Keratinocyte (primary cell): Measurements from ENCODE around the gene DIDO1. TPM values are rescaled to one million over a fixed set of nuclear protein-coding genes. Genes with fewer than 3 reads are reported as not detected.

Experiments used
- DNase-seq: peaks from one replicate; pipeline ENCODE4 v3.0.0-alpha.2; 2011; ENCODE audit warnings: low read depth, missing footprints, low spot score
- FAIRE-seq: peaks from 2 replicates; lab custom pipeline; 2011; peaks lifted over from hg19 to GRCh38; lab: Jason Lieb, UNC
- H2AFZ ChIP-seq: 2 replicates; pipeline ENCODE4 v1.6.0; 2012; ENCODE audit warnings: low read length, control low read depth, inconsistent platforms; ENCODE audit not compliant: control insufficient read depth
- H3K27ac ChIP-seq: 2 replicates; pipeline ENCODE4 v1.5.1; 2011; ENCODE audit warnings: low read length; ENCODE audit not compliant: control insufficient read depth, insufficient read depth
- H3K27me3 ChIP-seq: 3 replicates; pipeline ENCODE4 v1.6.0; 2011; ENCODE audit warnings: low read length; ENCODE audit not compliant: control insufficient read depth, insufficient read depth; ENCODE audit errors: extremely low read depth
- H3K36me3 ChIP-seq, 2 experiments: 2 replicates in 1 of 2; 3 replicates in 1 of 2; pipeline ENCODE4 v1.5.1; 2011; ENCODE audit warnings: low read length in 2 of 2, mild to moderate bottlenecking in 1 of 2; ENCODE audit not compliant: control insufficient read depth in 2 of 2, insufficient read depth in 2 of 2; ENCODE audit errors: extremely low read depth in 1 of 2
- H3K4me1 ChIP-seq: 3 replicates; pipeline ENCODE4 v1.5.1; 2011; ENCODE audit warnings: low read length; ENCODE audit not compliant: control insufficient read depth, insufficient read depth; ENCODE audit errors: extremely low read depth
- H3K4me2 ChIP-seq: 3 replicates; pipeline ENCODE4 v1.6.0; 2011; ENCODE audit warnings: low read depth, low read length; ENCODE audit not compliant: control insufficient read depth, insufficient read depth; ENCODE audit errors: extremely low read depth
- H3K4me3 ChIP-seq, 3 experiments: fragments of 200-600 bp in 1 of 3; sonication (generic) in 1 of 3; 2 replicates in 2 of 3; 3 replicates in 1 of 3; pipeline ENCODE4 v1.5.1; 2011 to 2016; ENCODE audit warnings: low read length in 3 of 3, mild to moderate bottlenecking in 3 of 3, control low read depth in 2 of 3, inconsistent platforms in 1 of 3, low read depth in 1 of 3, mixed read lengths in 1 of 3, mixed run types in 1 of 3, moderate library complexity in 1 of 3; ENCODE audit not compliant: control insufficient read depth in 2 of 3, insufficient read depth in 2 of 3; ENCODE audit errors: extremely low read depth in 1 of 3
- H3K79me2 ChIP-seq: 2 replicates; pipeline ENCODE4 v1.6.0; 2012; ENCODE audit warnings: low read length; ENCODE audit not compliant: control insufficient read depth, insufficient read depth
- H3K9ac ChIP-seq: 3 replicates; pipeline ENCODE4 v1.6.0; 2011; ENCODE audit warnings: low read length; ENCODE audit not compliant: control insufficient read depth, insufficient read depth; ENCODE audit errors: extremely low read depth
- H3K9me1 ChIP-seq: 3 replicates; pipeline ENCODE4 v1.6.0; 2011; ENCODE audit warnings: low read length; ENCODE audit not compliant: control insufficient read depth, insufficient read depth; ENCODE audit errors: extremely low read depth
- H3K9me3 ChIP-seq: 2 replicates; pipeline ENCODE4 v1.5.1; 2012; ENCODE audit warnings: low read depth, low read length; ENCODE audit not compliant: control insufficient read depth
- H4K20me1 ChIP-seq: 3 replicates; pipeline ENCODE4 v1.6.0; 2011; ENCODE audit warnings: low read length; ENCODE audit not compliant: control insufficient read depth, insufficient read depth; ENCODE audit errors: extremely low read depth
- EZH2 ChIP-seq: IDR thresholded peaks from one replicate; pipeline ENCODE4 v1.6.1; 2012; ENCODE audit warnings: inconsistent platforms, mild to moderate bottlenecking, low read length, moderate library complexity
- dilution Hi-C: fragments of 300-500 bp; cut with MboI; formaldehyde crosslinking; loops from one replicate; pipeline ENCODE4 v1.7.0; 2020; ENCODE audit warnings: low sequenced_read_pairs; ENCODE audit not compliant: extremely low pct_ligation_motif_present
- polyA plus RNA-seq, 5 experiments: library from polyadenylated mRNA; depleted of rRNA in 3 of 5; stranded (reverse) in 3 of 5; stranded (forward) in 1 of 5; unstranded in 1 of 5; fragments of >200 nt; gene quantifications; 1 replicate in 1 of 5; 2 replicates in 3 of 5; 3 replicates in 1 of 5; pipeline versions ENCODE4 v1.2.1 to v1.2.3, GENCODE V29; 2011 to 2012; ENCODE audit warnings: missing spikeins in 2 of 5, low read depth in 1 of 5, low replicate concordance in 1 of 5
- TF ChIP-seq, protein P1 (sequence below), 3 experiments: IDR thresholded peaks in 1 of 3; conservative IDR thresholded peaks in 1 of 3; optimal IDR thresholded peaks in 1 of 3; 2 replicates in 2 of 3; 3 replicates in 1 of 3; pipeline versions ENCODE3 to v1.5.1; 2011; ENCODE audit warnings: low read length in 3 of 3, mild to moderate bottlenecking in 3 of 3, moderate library complexity in 2 of 3, control low read depth in 1 of 3, inconsistent platforms in 1 of 3; ENCODE audit not compliant: insufficient read depth in 2 of 3; ENCODE audit errors: extremely low read depth in 1 of 3

DIDO1 gene
- polyA plus RNA-seq, 1 donor (not counting 4 experiments of a cell fraction or from before 2014, with no cell fraction given): 14.2 TPM

- H4K20me1 ChIP-seq: no peaks in the 10 kb centered on the region
- H3K36me3 ChIP-seq: peaks cover 0 to 3% of the 10 kb centered on the region in 2 experiments
- no peak overlapping the region for H3K4me3 ChIP-seq
- no peak for DNase-seq
- dilution Hi-C loops: no loop called here
- peak overlapping the region; percentile 37 for H3K4me2 ChIP-seq
- H2AFZ ChIP-seq: peak overlapping the region; percentile 22
- peaks cover 3% of the 10 kb centered on the region for H3K4me1 ChIP-seq
- TF ChIP-seq, protein P1, sequence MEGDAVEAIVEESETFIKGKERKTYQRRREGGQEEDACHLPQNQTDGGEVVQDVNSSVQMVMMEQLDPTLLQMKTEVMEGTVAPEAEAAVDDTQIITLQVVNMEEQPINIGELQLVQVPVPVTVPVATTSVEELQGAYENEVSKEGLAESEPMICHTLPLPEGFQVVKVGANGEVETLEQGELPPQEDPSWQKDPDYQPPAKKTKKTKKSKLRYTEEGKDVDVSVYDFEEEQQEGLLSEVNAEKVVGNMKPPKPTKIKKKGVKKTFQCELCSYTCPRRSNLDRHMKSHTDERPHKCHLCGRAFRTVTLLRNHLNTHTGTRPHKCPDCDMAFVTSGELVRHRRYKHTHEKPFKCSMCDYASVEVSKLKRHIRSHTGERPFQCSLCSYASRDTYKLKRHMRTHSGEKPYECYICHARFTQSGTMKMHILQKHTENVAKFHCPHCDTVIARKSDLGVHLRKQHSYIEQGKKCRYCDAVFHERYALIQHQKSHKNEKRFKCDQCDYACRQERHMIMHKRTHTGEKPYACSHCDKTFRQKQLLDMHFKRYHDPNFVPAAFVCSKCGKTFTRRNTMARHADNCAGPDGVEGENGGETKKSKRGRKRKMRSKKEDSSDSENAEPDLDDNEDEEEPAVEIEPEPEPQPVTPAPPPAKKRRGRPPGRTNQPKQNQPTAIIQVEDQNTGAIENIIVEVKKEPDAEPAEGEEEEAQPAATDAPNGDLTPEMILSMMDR (optimal IDR thresholded peaks at IDR 0.05 in 1 of 3, IDR thresholded peaks at IDR 0.05 in 1 of 3, conservative IDR thresholded peaks at IDR 0.05 in 1 of 3; ENCODE audit: extremely low read depth in 1 of 3, insufficient read depth in 2 of 3, low read length in 3 of 3): no peak
- no peak for TF ChIP-seq EZH2
- H3K27ac ChIP-seq: no peak overlapping the region
- H3K9me1 ChIP-seq: no peaks in the 10 kb centered on the region
- H3K9ac ChIP-seq: no peak overlapping the region
- peaks cover 7% of the 10 kb centered on the region for H3K27me3 ChIP-seq
- no peak for FAIRE-seq
- H3K79me2 ChIP-seq: no peaks in the 10 kb centered on the region
- H3K9me3 ChIP-seq: no peaks in the 10 kb centered on the region
Observed at GRCh38 chr20:62953839-62954703, 27.8 kb upstream of the DIDO1 start.

DNA sequence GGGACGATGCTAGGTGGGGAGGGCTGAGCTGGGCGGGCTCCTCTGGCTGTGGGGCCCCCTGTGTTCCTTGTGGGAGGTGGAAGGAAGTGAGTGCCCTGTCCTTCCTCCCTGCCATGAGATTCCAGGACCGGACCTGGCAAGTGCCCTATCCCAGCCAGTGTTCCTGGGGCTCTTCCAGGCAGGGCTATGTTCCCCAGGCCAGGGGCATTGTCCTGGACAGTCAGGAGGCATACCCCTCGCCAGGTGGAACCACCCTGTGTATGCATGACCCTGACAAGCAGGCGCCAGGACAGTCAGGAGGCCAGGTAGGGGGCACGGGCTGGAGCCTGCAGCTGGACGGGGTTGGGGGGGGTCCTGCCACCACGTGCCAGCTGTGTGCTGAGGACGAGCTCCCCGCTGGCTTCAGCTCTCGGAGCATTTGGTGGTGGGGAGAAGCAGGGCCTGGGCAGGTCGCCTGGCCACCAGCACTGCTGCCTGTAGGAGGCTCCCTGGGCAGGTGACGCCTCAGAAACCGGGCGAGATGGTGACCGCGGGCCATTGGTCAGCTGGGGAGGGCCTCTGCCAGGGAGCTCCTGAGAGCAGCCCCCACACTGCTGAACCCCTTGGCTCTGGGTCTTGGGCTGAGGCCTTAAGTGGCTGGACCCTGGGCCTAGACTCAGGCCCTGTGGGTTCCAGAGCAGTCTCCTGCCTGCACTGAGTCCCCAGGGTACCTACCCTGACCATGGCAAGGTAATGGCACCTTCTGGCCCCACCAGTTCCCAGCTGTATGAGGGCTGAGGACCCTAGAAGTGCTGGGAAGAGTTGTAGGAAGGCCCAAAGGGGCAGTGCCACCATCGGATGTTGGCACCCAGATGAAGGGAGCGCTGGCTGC is 26.9 kb upstream of the DIDO1 start:
- no peaks in the 10 kb centered on the region for H3K79me2 ChIP-seq
- no peak overlapping the region for H3K9ac ChIP-seq
- H3K9me3 ChIP-seq: no peaks in the 10 kb centered on the region
- H3K27me3 ChIP-seq: peaks cover 4% of the 10 kb centered on the region
- H3K27ac ChIP-seq: no peak overlapping the region
- TF ChIP-seq EZH2: no peak
- TF ChIP-seq, protein P1 (optimal IDR thresholded peaks at IDR 0.05 in 1 of 3, IDR thresholded peaks at IDR 0.05 in 1 of 3, conservative IDR thresholded peaks at IDR 0.05 in 1 of 3; ENCODE audit: extremely low read depth in 1 of 3, insufficient read depth in 2 of 3, low read length in 3 of 3): no peak
- FAIRE-seq (no peak), DNase-seq (no peak)
- peak overlapping the region; percentile 37 for H3K4me2 ChIP-seq
- H3K4me3 ChIP-seq: no peak overlapping the region
- H4K20me1 ChIP-seq: no peaks in the 10 kb centered on the region
- peaks cover 3% of the 10 kb centered on the region for H3K4me1 ChIP-seq
- peaks cover 0 to 5% of the 10 kb centered on the region in 2 experiments for H3K36me3 ChIP-seq
- dilution Hi-C loops: no loop called here
- peak overlapping the region; percentile 22 for H2AFZ ChIP-seq
- H3K9me1 ChIP-seq: no peaks in the 10 kb centered on the region
